GM13976 (cell line): ENCODE results near the gene CFAP57.
"Not testable (repeated sequence)": the region's sequence is repeated elsewhere in the genome, so short reads cannot be mapped to it uniquely, and the experiment has no call there.

ENCODE experiments used
- DNase-seq: peaks from one replicate; pipeline ENCODE4 v3.0.0; 2012; ENCODE audit warnings: low spot score
- CTCF ChIP-seq: IDR thresholded peaks from 2 replicates; pipeline ENCODE4 v1.5.1; 2012; ENCODE audit warnings: borderline replicate concordance, mild to moderate bottlenecking; ENCODE audit not compliant: insufficient read depth; ENCODE audit errors: extremely low read depth, missing control alignments, control extremely low read depth
- in situ Hi-C: fragments of 300-500 bp; cut with MboI; formaldehyde crosslinking; loops from one replicate; pipeline ENCODE4 v1.12.0; 2022; ENCODE audit warnings: low sequenced_read_pairs, mixed read lengths, inconsistent platforms; ENCODE audit not compliant: unreplicated experiment

Gene CFAP57

DNA sequence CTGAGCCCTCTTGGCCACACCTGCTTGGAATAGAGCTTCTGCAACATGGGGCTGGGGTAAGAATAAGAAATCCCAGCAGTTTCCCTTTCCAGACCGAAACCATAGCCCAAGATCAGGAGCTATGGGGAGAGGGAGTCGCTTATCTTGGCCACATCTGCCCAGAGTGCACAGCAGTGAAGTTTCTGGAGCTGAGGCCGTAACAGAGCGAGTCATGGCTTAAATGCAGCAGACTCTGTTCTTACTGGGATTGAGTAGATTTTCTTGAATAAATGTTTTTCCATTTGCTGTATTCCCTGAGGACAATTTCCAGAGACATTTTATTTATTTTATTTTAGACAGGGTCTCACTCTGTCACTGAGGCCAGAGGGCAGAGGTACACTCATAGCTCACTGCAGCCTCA is 33.5 kb downstream of the CFAP57 start:
- no peak for TF ChIP-seq CTCF
- no peak for DNase-seq
- in situ Hi-C loops: no loop called here

DNA sequence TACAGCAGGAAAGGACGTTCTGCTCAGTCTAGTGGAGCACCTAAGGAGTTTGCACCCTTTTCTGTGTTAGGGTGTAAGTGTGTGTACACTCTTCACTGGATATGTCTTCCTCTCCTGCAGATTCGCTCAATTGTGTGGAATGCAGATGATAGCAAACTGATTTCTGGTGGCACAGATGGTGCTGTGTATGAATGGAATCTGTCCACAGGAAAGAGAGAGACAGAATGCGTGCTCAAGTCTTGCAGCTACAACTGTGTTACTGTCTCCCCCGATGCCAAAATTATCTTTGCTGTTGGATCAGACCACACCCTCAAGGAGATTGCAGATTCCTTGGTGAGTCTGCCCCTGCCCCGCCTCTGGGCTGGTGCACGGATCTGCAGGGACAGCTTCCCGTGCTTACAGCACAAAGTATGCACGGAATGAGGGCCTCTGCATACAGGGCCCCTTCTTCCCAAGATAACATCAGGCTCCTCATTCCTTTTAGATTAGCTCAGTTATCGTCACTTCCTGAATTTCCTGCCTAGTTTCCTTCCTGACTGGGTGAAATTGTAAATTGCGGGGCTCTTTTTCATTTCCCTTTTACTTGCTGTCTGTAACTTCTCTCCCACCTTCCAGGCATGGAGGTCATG is 34.6 kb downstream of the CFAP57 start:
- in situ Hi-C loops: no loop called here
- no peak for DNase-seq

GRCh38 chr1:43207229-43207853 is 35.2 kb downstream of the CFAP57 start:
- no peak for DNase-seq
- TF ChIP-seq CTCF: no peak
- in situ Hi-C loops: no loop called here

More for the DNA sequence above, 34.6 kb downstream of the CFAP57 start:
- TF ChIP-seq CTCF: no peak

GRCh38 chr1:43208277-43208676 is 36.1 kb downstream of the CFAP57 start:
- in situ Hi-C loops, DNase-seq: not testable (repeated sequence)

GRCh38 chr1:43214501-43215444 is 42.6 kb downstream of the CFAP57 start:
- TF ChIP-seq CTCF: no peak
- DNase-seq: no peak
- in situ Hi-C loops: no loop called here

- no peak for DNase-seq
- in situ Hi-C loops: no loop called here
- TF ChIP-seq CTCF: no peak
These were observed 45.6 kb downstream of the CFAP57 start for GRCh38 chr1:43217747-43218146.
